GM18499 (cell line): ENCODE data around the gene CASK.
"Not testable (repeated sequence)": the region's sequence is repeated elsewhere in the genome, so short reads cannot be mapped to it uniquely, and the experiment has no call there.

Experiments
- ATAC-seq: cut with Tn5 transposase; IDR thresholded peaks from one replicate; pipeline ENCODE4 v1.9.1; 2021; ENCODE audit warnings: moderate number of reproducible peaks; ENCODE audit not compliant: insufficient read depth, unreplicated experiment

CASK gene

DNA sequence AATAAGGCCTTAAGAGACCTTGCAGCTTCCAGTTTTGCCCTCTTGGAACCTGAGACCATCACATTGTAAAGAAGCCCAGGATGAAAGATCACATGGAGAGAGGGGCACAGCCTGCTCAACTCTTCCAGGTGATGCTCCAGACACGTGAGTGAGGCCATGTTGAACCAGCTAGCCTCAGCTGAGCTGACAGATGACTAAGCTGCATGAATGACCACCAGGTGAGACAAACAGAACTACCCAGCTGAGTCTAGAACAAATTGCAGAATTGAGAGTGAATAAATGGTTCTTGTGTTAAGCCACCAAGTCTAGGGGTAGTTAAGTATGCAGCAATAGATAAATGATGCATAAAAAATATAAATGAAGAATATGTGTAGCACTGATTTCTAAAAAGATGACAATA, 216.1 kb downstream of the CASK start:
- no peak for ATAC-seq

DNA sequence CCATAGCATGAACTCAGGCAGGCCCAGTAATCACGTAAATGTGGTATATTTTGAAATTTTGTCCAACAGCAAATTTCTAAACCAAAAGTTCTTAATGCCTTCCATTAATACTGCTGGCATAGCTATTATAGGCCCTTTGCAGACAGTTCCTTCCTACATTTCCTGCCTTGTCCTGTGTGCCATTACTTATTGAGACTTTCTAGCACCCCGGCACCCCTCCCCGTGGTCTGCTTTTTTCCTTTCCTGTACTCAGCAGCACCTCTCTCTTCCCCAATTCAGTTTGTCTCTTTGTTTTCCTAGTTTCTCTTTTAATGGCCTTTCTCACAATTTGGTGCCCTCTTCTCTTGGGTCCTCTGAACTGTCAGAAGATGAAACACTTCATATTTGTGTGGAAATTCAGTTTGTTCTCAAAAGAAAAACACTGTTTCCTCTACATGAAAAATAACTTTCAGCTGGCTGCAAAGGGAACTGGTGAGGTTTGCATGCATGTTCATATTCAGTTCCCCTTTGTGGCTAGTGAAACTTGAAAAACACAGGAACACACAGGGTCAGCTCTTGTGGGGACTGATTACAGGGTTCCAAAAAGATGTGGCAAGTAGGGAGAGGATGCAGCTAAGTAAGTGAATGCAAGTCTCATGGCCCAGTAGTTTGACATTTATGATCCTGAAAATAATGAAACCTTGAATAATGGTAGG, 217.5 kb downstream of the CASK start:
- ATAC-seq, result peak; percentile 73

DNA sequence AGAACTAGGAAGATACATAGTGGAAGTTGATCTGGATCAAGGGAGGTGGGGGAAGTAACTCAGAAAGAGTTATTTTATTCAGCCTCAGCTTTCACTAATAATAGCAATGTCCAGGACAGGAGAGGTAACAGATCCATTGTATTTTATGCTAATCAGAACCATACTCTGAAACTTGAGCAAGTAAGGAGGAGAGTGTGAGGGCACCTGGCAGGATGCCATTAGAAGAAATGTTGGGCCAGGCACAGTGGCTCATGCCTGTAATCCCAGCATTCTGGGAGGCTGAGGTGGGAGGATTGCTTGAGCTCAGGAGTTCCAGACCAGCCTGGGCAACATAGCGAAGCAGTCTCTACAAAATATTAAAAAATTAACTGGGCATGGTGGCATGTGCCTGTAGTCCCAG, 218.3 kb downstream of the CASK start:
- no peak for ATAC-seq

DNA sequence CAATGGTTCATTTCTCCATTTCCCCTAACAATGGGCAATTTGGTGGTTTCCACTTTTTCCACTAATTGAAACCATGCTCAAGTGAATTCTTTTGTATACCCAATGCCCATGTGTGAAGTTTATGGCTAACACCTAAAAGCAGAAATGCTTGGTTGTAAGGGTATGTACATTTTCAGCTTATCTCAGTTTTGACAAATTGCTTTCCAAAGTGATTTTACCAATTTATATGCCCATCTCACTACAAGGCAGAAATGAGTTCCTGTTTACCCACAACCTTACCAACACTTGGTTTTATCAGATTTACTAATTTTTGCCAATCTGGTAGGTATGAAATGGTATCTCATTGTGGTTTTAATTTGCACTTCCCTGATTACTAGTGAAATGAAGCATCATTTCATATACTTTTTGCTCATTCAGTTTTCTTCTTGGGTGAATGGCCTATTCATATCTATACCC, 219.8 kb downstream of the CASK start:
- no peak for ATAC-seq

DNA sequence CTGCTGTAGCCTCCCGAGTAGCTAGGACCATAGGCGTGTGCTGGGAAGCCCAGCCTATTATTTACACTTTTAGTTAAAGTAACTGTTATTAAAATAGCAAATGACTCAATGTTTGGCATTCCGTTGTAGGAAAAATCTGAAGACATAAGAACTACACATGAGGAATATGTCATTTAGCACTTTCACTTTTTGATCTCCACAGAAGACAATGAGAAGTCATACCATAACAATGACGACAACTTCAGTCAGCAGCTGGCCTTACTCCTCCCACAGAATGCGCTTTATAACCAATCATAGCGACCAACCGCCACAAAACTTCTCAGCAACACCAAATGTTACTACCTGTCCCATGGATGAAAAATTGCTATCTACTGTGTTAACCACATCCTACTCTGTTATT, 227.9 kb downstream of the CASK start:
- ATAC-seq, result no peak

DNA sequence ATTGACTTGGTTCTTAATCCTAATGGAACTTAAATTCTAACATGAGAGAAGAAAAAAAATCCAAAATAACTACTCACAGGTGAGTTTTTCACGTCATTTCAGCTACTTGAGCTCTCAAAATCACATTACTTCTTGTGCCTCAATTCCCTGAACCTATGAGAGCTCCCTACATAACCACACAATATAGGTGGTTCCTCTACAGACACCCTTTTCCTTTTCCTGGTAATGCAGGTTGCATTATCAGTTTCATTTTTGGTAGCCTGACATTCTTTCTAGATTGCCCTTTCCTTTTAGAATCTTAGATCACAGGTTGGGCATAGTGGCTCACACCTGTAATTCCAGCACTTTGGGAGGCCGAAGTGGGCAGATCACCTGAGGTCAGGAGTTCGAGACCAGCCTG, 230.3 kb downstream of the CASK start:
- ATAC-seq, result no peak

DNA sequence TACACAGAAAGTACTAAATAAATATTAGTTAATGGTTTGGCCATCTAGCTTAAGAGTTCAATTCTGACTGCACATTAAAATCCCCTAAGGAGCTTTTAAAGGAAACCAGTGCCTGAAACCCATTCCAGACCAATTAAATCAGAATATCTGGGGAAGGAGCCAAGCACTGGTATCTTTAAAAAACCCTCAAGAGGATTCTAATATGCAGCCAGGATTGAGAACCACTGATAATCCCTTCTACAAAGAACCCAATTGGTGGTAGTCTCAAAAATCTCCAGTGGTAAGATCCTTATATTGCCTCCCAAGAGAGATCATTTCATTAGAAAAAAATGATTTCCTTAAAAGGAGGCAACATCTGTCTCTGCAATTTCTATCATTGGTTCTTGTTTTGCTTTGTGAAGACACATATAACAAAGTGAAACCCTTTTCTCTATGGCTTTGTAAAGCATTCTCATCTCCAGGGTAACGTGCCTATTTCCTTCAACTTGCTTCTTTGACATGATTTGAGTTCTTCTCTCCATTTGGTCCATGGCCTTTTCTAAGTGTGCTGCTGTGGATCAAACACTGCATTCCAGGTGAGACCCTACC, 231.1 kb downstream of the CASK start:
- no peak for ATAC-seq

DNA sequence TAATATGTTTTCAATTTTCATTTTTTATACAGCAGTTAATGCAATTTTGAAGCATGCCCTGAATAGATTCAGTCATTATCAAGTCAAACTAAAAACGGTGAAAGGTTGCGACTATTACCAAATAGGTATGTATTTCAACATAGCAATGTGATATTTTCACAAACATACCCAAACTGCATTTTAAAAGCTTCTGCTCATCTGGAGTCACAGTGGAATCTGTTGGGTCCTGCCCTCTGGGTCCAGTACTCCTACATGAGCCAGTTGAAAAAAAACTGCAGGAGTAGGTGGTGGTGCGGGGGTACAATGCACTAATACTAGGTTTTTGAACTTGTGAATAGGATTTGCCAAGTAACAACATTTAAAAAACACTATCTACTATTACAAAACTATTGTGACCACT, 233.6 kb downstream of the CASK start:
- ATAC-seq, result no peak

DNA sequence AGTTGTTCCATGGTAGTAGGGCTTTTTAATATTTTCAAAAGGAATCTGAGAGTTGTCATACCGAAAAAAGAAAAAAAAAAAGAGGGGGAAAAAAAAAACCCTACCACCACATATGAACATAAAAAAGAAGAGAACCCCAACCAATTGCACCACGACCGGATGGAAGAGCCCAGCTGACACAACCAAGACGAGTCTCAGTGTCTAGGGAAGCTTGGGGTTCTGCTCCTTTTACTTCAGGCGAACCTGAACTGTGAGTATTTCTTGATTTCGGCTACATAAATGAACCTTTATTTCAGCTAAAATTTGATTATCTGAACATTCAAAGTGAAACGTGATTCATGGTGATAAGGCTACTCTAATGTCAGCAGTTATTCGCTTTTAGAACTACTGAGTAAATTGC, 234.5 kb downstream of the CASK start, which contains the start of gene GPR34:
Gene GPR34 (plus strand): TSS at position 139 of the 400 bp plus-strand sequence. CDS start 6,661 bp downstream, outside the sequence.
- ATAC-seq, result no peak

DNA sequence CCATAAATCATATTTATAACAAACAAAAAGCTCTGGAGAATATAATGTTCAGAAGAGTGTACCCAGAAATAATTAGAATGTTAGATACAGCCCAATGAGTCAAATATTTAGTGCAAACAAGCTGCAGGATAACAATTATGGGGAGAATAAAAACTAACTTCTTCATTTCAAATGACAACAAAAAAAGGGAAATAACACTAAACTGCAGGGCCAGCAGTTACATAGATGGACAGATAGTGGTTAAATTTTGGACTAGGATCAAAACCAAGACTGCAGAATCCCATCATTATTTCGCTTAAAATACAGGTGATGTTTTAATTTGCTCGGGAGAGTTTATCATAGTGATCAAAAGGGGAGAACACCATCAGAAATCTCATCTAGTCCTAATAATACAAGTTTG, 235.2 kb downstream of the CASK start:
- no peak for ATAC-seq

DNA sequence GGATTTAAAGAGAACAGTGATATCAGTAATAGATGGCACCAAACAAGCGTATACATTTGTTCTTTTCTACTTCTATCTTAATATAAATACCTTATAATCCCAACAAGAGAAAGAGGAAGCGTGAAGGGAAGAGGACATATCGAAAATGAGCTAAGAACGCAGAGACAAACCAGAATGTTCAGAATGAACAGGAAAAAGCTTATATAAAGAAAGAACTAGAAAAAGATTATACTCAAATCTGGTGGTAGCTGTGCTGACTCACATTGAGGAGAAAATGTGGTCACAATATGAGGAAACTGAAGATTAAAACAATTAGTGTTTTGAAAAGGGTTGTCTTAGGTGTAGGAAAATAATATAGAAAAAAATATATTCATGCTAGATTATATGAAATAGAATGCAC, 236.6 kb downstream of the CASK start:
- ATAC-seq, result no peak

DNA sequence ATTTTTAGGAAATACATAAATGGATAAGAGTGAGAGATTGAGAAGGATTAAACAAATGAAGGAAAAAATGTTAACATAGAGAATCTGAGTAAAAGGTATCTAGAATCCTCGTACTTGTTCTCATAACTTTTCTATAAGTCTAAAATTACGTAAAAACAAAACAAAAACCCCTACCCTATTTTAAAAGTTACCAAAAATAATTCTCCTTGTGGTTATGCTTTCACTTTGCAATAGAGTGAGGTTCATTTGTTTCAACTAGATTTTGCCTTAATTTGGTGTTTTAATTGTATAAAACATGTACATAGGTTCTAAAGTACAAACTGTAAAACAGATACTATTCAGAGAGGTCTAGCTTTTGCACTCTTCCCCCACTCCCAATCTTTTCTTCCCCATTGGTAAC, 238.4 kb downstream of the CASK start:
- ATAC-seq, result no peak

DNA sequence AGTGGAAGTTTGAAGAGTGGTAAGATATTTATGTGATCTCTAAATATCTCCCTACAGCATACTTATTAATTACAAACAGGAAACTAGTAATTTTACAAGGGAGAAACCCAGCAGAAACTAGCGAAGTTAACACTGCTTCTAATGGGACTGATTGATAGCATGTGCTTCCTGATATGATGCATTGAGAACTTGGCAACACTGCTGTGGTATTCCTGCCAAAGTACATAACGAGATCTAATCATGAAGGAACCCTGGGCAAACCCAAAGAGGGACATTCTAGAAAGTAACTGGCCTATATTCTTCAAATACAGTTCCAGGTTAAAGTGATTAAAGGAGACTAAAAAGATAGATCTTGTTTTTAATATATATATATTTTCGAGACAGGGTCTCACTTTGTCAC, 239.2 kb downstream of the CASK start:
- no peak for ATAC-seq

DNA sequence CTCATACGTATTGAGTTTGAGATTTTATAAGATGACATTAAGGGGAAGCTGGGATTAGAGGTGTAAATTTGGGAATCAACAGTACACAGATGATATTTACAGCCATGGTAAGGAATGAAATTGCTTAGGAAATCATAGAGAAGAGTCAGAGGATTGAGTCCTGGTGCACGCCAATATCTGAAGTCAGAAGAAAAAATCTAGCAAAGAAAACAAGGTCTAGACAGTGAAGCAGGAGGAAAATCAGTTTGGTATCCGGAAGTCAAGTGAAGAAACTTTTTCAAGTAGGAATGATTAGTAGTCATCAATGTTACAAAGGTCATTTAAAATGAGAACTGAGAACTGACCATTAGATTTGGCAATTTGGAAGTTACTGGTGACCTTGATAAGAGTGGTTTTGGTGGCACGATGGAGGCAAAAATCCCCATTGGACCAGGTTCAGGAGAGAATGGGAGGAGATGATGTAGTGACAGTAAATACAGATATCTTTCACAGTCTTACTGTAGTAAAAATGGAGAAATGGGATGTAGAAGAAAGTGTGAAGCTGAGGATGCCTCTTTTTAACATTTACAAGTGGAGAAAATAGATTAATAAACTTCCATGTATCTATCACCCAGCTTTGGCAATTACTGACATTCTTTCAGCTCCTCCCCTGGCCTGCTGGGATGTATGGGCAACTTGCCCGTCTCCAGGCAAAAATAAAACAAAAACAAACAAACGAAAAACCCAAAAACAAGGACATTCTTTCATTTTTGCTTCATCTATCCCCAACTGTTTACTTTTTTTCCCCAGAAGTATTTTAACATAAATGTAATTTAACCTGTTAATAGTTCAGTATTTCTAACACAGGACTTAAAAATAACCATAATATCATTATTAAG, 245.9 kb downstream of the CASK start:
- ATAC-seq, result no peak

DNA sequence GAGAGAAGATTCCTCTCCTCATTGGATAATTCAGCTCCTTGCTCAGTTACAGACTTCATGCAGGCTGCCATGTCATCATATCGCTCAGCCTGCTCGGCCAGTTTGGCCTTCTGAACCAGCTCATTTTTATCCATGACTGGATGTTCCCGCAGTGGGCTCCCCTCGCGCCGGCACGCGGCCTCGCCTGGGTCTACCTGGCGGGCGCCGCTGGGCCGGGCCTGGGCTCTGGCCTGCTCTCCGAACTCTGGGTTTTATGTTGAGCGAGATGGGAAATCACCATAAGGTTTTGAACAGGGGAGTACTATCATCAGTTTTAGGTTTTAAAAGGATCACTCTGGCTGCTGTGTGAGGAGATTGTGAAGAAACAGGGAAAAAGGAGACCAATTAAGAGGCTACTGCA, 247.0 kb downstream of the CASK start:
- ATAC-seq, result not testable (repeated sequence)

DNA sequence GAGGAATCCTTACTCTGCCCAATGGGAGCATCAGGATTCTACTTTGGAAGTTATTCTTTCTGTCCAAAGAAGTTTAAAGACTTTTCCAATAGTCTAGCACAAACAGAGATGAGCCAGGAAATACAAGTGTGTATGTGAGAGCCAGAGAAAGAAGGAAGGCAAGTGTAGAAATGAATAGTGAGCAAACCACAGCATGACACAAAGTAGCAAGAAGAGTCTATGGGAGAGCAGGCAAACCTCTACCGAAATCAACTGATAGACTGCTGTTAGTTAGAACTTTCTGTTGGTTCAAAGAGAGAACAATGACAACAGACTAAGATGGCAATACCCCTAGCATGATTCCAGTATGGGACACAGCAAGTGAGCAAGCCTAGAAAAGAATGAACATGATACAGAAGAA, 250.7 kb downstream of the CASK start:
- no peak for ATAC-seq

DNA sequence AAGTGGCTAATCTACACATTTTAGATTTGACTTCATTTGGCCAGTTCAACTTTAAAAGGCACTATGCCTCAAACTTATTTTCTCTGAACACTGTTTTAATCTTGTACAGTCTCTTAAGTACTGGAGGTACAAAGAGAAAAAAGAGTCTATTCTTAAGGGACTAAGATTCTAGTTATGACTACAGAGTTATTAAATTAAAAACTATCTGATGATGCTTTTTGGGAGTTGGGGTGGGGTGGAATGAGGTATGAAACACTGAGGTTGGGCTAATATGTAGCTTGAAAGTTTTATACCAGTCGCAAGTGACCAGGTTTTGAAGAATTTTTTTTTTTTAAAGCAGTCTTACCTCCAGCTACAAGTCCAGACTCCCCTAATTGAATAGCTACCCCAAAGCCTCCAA, 252.3 kb downstream of the CASK start:
- ATAC-seq, result no peak

DNA sequence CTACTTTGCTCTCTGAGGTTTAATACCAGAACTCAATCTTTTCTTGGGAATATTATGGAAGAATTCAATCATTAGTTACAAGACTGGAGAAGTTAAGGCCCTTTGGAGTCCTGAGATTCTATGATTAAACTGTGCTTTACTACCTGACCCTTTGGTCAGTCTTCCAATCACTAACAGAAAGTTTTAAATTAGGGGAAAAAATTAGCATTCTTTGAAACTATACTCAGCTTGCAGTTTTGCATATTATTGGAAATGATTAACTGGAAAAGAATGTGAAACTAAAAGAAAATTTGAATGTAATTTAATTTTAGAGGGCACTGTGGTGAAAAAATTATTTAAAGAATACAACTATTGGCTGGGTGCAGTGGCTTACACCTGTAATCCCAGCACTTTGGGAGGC, 253.2 kb downstream of the CASK start:
- no peak for ATAC-seq

DNA sequence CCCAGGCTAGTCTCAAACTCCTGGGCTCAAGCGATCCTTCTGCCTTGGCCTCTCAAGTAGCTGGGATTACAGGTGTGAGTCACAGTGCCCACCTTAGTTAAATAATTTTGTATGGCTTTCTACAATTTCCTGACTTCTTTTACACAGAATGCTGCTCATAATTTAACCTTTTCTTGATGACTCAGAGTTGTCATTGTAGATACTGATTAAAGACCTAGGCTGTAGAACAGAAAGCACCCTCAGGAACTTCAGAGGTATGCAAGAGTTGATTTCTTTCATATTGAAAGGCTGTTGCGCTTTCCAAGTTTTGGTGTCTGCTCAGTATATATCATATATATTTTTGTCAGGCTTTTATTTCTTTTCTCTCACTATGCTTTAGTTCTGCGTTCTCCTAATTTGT, 255.7 kb downstream of the CASK start:
- ATAC-seq, result no peak

DNA sequence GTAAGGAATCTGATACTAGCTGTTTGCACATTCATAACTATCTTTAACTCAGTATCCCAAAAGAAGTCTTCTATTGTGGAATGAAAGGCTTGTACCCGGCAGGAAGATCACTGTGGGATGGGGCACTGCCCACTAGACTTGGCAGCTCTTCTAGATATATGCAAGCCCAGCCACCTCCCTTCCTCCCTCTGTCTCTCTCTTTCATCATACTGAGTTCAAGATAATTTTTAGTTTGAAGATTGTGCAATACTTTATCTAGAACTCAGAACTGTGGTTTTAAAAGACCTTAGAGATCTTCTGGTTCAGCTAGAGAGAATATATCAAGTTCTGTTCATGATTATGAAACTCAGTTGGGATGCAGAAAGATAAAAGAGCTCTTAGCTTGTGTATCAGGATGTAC, 257.1 kb downstream of the CASK start:
- no peak for ATAC-seq

DNA sequence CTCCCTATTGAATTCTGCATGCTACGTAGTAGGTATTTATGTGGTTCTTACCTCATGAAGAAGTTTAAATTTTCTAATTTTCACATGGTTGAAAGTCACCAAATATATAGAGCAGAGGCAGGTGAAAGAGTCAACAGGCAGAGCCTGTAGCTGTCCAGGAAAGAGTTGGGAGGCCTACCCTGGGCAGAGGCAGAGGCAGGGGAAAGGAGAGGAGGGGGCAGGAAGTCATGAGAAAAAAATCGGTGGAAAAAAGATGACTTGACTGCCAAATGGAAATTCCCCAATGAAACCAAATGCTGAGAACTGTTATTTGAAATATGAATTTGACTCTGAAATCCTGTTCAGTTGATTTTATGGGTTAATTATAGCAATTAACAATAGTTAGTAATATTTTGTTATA, 257.7 kb downstream of the CASK start:
- no peak for ATAC-seq
